ENCODE measurements around the gene STK32B.

DNA sequence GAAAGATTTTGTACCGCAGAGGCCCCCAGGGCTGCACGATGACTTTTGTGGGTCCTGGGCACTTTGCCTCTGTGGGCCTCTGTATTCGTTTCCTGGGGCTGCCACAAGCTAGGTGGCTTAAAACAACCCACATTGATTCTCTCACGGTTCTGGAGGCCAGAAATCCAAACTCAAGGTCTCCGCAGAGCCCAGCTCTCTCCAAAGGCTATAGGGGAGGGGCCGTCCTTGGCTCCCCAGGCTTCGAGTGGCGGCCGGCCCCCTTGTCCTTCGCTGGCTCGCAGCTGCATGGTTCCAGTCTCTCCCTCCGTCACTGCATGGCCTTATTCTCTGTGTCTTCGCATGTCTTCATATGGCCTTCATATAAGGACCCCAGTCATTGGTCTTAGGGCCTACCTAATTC, 415.8 kb downstream of the STK32B start:
- TF ChIP-seq, protein P1, sequence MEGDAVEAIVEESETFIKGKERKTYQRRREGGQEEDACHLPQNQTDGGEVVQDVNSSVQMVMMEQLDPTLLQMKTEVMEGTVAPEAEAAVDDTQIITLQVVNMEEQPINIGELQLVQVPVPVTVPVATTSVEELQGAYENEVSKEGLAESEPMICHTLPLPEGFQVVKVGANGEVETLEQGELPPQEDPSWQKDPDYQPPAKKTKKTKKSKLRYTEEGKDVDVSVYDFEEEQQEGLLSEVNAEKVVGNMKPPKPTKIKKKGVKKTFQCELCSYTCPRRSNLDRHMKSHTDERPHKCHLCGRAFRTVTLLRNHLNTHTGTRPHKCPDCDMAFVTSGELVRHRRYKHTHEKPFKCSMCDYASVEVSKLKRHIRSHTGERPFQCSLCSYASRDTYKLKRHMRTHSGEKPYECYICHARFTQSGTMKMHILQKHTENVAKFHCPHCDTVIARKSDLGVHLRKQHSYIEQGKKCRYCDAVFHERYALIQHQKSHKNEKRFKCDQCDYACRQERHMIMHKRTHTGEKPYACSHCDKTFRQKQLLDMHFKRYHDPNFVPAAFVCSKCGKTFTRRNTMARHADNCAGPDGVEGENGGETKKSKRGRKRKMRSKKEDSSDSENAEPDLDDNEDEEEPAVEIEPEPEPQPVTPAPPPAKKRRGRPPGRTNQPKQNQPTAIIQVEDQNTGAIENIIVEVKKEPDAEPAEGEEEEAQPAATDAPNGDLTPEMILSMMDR (IDR thresholded peaks at IDR 0.05) = no peak
- TF ChIP-seq POLR2A (IDR thresholded peaks at IDR 0.05) (no peak), POLR2AphosphoS5 (IDR thresholded peaks at IDR 0.05) (no peak)
